Stimulated activated CD8-positive, alpha-beta memory T cell treated with anti-CD3 and anti-CD28 coated beads, Interleukin-2, amount 100 ng/mL, for 48 hours (primary cell): ENCODE results near the gene TSHZ2.
"Not testable (repeated sequence)": the region's sequence is repeated elsewhere in the genome, so short reads cannot be mapped to it uniquely, and the experiment has no call there.

Source experiments
- DNase-seq, 2 donors: peaks; one replicate each; pipeline ENCODE4 v3.0.0-alpha.2; 2020; ENCODE audit warnings: low read depth in 2 of 2

The TSHZ2 gene

GRCh38 chr20:53502820-53503219 lies 530.7 kb downstream of the TSHZ2 start:
- DNase-seq = no peak

DNA sequence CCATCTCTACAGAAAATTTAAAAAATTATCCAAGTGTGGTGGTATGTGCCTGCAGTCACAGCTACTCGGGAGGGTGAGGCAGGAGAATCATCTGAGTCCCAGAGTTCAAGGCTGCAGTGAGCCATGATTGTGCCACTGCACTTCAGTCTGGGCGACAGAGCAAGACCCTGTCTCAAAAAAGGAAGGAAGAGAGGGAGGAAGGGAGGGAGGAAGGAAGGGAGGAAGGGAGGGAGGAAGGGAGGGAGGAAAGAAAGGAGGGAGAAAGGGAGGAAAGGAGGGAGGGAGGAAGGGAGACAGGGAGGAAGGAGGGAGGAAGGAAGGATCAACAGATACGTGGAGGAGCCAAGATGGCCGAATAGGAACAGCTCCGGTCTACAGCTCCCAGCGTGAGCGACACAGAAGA lies 531.4 kb downstream of the TSHZ2 start:
- no peak for DNase-seq

- not testable (repeated sequence) for DNase-seq
Measured at GRCh38 chr20:53504106-53504505, 531.9 kb downstream of the TSHZ2 start.

GRCh38 chr20:53510262-53510661 lies 538.1 kb downstream of the TSHZ2 start:
- no peak for DNase-seq

GRCh38 chr20:53510704-53511103 lies 538.5 kb downstream of the TSHZ2 start:
- no peak for DNase-seq

GRCh38 chr20:53512076-53512475 lies 539.9 kb downstream of the TSHZ2 start:
- DNase-seq = no peak

DNA sequence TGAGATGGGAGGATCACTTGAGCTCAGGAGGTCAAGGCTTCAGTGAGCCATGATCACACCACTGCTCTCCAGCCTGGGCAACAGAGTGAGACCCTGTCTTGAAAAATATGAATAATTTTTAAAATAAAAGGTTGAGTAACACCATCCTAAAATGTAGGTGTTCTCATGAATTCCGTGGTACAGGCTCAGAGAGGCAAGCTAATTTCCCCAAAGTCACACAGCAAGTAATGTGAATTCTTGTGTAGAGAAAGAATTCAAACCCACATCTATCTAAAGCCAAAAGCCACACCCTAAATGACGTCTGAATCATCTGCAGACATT lies 541.0 kb downstream of the TSHZ2 start:
- no peak for DNase-seq

- DNase-seq = no peak
Measured at GRCh38 chr20:53513489-53514298, 541.5 kb downstream of the TSHZ2 start.

GRCh38 chr20:53515749-53516148 lies 543.6 kb downstream of the TSHZ2 start:
- no peak for DNase-seq

DNA sequence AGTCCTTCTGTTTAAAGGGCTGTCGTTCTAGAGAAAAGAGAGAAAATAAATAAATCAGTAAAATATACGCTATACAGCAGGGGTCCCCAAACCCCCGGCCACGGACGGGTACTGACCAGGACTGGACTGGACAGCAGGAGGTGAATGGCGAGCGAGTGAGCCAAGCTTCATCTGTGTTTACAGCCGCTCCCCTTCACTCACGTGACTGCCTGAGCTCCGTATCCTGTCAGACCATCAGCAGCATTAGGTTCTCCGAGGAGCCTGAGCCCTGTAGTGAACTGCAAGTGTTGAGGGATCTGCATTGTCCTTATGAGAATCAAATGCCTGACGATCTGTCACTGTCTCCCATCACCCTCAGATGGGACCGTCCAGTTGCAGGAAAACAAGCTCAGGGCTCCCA lies 545.0 kb downstream of the TSHZ2 start:
- DNase-seq = no peak

DNA sequence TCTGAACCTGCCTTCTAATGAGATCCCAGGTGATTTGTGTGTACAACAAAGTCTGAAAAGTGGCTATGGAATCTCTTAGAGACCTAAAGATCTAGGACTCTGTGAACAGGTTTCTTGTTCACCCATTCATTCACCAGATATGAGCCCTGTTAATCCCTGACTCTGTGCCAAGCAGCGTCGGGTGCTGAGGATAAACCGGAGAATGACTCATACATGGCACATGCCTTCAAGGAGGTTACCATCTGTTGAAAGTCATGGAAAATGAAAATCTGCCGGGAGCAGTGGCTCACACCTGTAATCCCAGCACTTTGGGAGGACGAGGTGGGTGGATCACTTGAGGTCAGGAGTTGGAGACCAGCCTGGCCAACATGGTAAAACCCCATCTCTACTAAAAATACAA lies 549.3 kb downstream of the TSHZ2 start:
- DNase-seq = not testable (repeated sequence)

- no peak for DNase-seq
Measured at GRCh38 chr20:53522026-53522425, 549.9 kb downstream of the TSHZ2 start.

DNA sequence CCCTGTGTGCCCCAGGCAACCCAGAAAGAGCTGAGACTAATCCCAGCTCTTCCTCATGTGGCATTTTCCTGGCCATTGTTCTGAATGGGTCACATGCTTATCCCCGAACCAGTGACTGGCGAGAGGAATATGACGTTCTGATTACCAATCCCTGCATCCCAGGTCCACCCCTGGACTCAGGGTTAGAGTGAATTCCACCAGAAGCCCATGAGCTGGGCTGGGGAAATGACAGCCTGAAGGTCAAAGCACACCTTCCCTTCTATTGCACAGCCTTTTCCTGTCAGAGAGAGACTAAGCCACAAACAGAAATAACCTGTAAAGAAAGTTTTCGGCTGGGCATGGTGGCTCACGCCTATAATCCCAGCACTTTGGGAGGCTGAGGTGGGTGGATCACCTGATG lies 550.5 kb downstream of the TSHZ2 start:
- no peak for DNase-seq

GRCh38 chr20:53523615-53524014 lies 551.5 kb downstream of the TSHZ2 start:
- DNase-seq = not testable (repeated sequence)

DNA sequence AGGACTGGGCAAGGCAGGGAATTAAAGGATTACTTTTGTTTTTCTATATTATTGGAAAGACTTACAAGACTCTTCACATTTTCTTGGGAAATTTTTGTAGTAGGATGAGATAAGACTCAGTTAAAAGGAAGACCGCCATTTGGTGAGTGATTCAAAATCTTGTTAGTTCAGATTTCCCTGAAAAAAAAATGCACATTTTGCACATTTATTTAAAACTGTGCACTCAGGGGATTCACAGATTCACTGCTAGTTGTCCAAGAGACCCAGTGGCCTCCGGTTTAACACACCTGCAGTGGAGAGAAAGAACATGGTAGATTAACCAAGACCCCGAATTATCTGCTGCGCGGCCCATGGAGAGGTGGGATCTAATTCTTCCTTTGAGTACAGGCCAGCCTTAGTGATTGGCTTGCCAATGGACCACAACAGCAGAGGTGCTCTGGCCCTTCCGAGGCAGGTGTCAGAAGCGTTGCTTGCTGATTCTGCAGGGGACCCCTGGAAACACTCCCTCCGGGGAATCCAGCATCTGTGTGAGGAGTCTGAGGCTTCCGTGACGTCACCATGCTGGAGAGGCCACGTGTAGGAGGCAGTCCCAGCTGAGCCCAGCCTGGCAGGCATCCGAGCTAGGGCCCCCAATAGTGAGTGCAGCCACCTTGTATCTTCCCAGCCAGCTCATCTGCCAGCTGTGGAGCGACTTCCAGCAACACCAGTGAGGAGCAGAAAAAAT lies 552.6 kb downstream of the TSHZ2 start:
- DNase-seq = no peak

DNA sequence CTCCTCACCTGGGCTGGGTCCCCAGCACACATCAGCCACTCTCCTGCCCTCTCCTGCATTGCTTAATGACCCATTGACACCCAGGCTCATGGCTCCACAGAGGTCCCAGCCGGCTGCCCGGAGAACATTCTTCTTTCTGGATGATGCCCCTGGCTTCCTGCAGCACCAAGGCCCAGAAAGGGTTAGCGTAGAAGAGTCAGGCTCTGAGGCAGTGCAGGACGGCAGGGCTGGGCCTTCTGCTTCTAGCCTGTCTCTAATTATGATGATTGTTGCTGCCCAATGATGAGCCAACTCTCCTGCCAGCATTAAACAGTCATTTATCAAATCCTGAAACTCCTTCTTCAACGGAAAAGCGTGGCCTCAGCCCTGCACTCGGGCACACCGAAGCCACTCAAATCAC lies 555.0 kb downstream of the TSHZ2 start:
- DNase-seq = no peak

DNA sequence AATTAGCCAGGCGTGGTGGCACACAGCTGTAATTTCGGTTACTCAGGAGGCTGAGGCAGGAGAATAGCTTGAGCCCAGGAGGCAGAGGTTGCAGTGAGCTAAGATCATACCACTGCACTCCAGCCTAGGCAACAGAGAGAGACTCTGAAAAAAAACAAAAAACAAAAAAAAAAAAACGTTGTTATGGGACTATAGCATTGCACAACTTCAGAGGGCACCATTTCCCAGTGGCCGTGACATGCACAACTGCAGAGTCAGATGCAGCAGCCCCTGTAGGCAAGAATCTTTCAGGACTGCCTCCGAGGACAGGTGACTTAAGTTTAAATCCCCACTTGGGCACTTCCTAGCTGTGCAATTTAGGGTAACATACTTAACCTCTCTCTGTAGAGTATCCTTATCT lies 557.5 kb downstream of the TSHZ2 start:
- DNase-seq = no peak

- DNase-seq = no peak
Measured at GRCh38 chr20:53530440-53530839, 558.3 kb downstream of the TSHZ2 start.

GRCh38 chr20:53532654-53533312 lies 560.6 kb downstream of the TSHZ2 start:
- not testable (repeated sequence) for DNase-seq

DNA sequence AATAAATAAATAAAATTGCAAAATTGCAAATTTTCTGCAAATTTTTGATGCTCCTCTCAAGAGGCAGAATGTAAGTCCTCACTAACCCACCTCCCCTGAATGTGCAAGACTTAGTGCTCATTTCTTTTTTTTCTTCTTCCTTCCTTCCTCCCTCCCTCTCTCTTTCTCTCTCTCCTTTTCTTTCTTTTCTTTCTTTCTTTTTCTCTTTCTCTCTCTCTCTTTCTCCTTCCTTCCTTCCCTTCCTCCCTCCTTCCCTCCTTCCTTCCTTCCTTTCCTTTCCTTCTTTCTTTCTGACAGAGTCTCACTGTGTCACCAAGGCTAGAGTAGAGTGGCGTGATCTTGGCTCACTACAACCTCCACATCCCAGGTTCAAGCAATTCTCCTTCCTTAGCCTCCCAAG lies 561.3 kb downstream of the TSHZ2 start:
- no peak for DNase-seq

- DNase-seq = no peak
Measured at GRCh38 chr20:53534037-53534436, 561.9 kb downstream of the TSHZ2 start.

- DNase-seq = no peak
Measured at GRCh38 chr20:53535878-53536277, 563.7 kb downstream of the TSHZ2 start.

DNA sequence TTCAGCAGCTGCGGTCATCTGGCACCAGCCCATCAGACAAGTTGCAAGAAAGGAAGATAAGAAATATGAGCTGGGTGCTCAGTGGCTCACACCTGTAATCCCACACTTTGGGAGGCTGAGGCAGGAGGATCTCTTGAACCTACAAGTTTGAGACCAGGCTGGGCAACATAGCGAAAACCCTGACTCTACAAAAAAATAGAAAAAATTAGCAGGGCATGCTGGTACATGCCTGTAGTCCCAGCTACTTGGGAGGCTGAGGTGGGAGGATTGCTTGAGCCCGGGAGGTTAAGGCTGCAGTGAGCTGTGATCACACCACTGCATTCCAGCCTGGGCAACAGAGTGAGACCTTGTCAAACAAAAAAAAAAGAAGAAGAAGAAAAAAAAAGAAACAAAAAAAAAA lies 564.2 kb downstream of the TSHZ2 start:
- DNase-seq = not testable (repeated sequence)
